HG03280 (cell line): ENCODE data around the gene GSTT2B.
"Not testable (repeated sequence)": the region's sequence is repeated elsewhere in the genome, so short reads cannot be mapped to it uniquely, and the experiment has no call there.

ENCODE experiments used
- ATAC-seq: cut with Tn5 transposase; IDR thresholded peaks from one replicate; pipeline ENCODE4 v1.9.1; 2021; ENCODE audit warnings: mild to moderate bottlenecking, moderate library complexity; ENCODE audit not compliant: unreplicated experiment

The GSTT2B gene

GRCh38 chr22:23986089-23986488, 25.1 kb upstream of the GSTT2B start:
- not testable (repeated sequence) for ATAC-seq

GRCh38 chr22:23984430-23984829, 23.4 kb upstream of the GSTT2B start:
- ATAC-seq = no peak

DNA sequence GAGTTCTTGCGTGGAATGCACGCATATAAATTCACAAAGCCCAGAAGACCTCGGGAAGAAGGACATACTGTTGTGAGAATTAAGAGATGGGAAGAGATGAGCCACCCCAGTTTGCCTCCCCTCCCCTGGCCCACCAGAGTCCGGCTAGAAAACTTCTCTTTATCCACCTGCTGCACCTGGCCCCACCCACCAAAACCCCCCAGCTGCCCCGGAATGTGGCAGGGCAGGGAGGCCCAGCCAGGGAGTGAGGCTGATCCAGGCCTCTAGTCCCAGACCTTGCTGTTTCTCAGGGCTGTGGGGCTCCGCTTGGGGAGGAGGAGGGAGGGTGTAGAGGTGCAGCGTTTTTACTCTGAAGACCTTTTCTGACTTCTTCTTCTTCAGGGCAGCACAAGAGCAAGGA, 19.6 kb upstream of the GSTT2B start:
- not testable (repeated sequence) for ATAC-seq

- ATAC-seq = not testable (repeated sequence)
Observed at GRCh38 chr22:23979557-23980240, 18.7 kb upstream of the GSTT2B start, which contains the start of gene GSTT2. GSTT2 (plus strand) TSS chr22:23980134.

- ATAC-seq = not testable (repeated sequence)
Observed at GRCh38 chr22:23977304-23977703, 16.3 kb upstream of the GSTT2B start.

DNA sequence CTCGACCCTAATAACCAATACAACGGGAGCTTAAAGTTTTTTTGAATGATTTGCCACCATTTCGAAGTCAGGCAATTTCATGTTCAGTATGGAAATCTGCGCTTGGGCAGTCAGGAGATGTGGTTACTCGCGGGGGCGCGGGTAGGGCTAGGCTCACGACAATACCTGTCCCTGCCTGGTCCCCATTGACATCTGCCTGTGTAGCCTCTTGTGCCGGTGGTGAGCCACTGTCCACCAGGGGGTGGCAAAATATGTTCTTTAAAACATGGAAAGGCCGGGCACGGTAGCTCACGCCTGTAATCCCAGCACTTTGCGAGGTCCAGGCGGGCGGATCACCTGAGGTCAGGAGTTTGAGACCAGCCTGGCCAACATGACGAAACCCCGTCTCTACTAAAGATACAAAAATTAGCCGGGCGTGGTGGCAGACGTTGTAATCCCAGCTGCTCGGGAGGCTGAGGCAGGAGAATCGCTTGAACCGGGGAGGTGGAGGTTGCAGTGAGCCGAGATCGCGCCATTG, 13.9 kb upstream of the GSTT2B start:
- peak; percentile 34 for ATAC-seq

DNA sequence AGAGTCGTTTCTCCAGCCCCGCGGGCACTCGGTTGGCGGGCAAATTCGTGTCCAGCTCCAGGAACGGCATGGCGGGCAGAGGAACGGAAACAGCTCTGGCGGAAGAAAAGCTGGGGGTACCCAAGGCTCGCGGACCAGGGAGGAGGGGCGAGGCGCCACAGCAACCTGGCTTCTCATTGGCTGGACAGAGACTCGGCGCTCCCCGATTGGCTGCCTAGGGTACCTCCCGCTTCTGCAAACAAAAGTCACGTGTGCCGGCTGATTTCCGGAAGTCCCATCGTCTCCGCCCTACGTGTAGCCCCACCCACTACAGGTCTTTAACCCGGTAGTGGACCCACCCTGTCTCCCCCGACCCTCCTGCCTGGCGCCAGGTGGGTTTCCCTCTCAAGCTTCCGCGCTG, 13.3 kb upstream of the GSTT2B start, which contains the start of gene DDT:
TSS of gene DDT (minus strand) at position 97 of the 400 bp plus-strand sequence. CDS start at position 70, 27 bp downstream.
- ATAC-seq = peak; percentile 88

GRCh38 chr22:23971927-23972326, 10.9 kb upstream of the GSTT2B start:
- ATAC-seq = not testable (repeated sequence)

DNA sequence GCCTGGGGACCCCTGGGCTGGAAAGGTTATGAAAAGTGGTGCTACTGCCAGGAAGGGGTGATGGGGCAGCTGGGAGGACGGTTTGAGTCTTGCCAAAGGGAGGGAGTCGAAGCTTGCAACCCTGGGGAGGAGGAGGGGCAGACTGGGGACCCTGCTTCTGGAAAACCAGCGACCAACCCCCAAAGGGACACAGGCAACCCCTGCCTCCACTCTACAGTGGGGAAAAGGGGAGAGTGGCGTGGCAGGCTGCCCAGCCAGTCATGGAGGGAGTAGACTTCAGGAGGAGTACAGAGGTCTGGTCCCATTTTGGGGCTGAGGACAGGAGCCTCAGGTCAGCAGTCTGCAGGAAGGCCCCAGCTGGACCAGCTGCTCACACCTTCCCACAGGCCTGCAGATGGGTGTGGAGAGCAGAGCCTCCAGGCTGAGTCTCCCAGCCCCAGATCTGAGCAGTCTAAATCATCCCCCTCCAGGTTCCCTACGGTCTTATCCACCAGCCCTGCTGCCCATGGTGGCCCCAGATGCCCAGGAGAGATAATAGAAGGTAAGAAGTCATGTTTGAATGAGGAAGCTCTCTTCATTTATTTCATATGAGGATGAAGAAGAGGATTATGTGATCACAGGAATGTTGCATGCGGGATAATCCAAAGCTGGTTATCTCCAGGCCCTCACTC, 10.0 kb upstream of the GSTT2B start:
- no peak for ATAC-seq

DNA sequence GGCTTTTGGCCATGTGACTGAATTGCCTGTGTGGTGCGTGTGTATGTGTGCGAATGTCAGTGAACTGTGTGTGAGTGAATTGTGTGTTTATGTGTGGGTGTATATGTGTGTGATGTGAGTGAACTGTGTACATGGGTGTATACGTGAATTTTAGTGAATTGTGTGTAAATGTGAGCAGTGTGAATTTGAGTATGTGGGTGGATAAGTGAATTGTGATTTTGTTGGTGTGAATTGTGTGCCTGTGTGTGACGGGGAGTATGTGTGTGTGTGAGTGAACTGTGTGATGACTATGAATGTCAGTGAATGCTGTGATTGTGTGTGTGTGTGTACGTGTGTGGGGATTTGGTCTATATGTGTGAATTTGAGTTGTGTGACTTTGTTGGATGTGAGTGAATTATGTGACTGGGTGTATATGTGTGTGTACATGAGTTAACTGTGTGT, 9.2 kb upstream of the GSTT2B start:
- no peak for ATAC-seq

GRCh38 chr22:23969071-23969470, 8.1 kb upstream of the GSTT2B start:
- ATAC-seq = no peak

DNA sequence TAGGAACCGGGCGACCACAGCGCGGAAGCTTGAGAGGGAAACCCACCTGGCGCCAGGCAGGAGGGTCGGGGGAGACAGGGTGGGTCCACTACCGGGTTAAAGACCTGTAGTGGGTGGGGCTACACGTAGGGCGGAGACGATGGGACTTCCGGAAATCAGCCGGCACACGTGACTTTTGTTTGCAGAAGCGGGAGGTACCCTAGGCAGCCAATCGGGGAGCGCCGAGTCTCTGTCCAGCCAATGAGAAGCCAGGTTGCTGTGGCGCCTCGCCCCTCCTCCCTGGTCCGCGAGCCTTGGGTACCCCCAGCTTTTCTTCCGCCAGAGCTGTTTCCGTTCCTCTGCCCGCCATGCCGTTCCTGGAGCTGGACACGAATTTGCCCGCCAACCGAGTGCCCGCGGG, 5.6 kb upstream of the GSTT2B start, which contains the start of gene DDTL:
TSS of gene DDTL (plus strand) at position 321 of the 400 bp plus-strand sequence. CDS start at position 348, 27 bp downstream.
- ATAC-seq = peak; percentile 86

DNA sequence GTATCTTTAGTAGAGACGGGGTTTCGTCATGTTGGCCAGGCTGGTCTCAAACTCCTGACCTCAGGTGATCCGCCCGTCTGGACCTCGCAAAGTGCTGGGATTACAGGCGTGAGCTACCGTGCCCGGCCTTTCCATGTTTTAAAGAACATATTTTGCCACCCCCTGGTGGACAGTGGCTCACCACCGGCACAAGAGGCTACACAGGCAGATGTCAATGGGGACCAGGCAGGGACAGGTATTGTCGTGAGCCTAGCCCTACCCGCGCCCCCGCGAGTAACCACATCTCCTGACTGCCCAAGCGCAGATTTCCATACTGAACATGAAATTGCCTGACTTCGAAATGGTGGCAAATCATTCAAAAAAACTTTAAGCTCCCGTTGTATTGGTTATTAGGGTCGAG, 5.1 kb upstream of the GSTT2B start:
- ATAC-seq = peak; percentile 42

GRCh38 chr22:23956301-23956900, 4.6 kb downstream of the GSTT2B start:
- not testable (repeated sequence) for ATAC-seq

DNA sequence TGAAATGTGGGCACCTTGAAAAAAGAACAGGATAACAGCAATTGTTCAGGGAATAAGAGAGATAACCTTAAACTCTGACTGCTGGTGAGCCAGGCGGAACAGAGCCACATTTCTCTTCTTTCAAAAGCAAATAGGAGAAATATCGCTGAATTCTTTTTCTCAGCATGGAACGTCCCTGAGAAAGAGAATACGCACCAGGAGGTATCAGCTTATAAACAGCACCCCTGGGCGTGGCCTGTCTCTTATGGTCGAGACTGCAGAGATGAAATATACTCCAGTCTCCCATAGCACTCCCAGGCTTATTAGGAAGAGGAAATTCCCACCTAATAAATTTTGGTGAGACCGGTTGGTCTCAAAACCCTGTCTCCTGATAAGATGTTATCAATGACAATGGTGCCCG, 5.1 kb downstream of the GSTT2B start:
- ATAC-seq = not testable (repeated sequence)

GRCh38 chr22:23954991-23955305, 6.0 kb downstream of the GSTT2B start:
- ATAC-seq = not testable (repeated sequence)

- not testable (repeated sequence) for ATAC-seq
Observed at GRCh38 chr22:23954193-23954990, 6.6 kb downstream of the GSTT2B start.

- not testable (repeated sequence) for ATAC-seq
Observed at GRCh38 chr22:23953485-23953884, 7.5 kb downstream of the GSTT2B start.

DNA sequence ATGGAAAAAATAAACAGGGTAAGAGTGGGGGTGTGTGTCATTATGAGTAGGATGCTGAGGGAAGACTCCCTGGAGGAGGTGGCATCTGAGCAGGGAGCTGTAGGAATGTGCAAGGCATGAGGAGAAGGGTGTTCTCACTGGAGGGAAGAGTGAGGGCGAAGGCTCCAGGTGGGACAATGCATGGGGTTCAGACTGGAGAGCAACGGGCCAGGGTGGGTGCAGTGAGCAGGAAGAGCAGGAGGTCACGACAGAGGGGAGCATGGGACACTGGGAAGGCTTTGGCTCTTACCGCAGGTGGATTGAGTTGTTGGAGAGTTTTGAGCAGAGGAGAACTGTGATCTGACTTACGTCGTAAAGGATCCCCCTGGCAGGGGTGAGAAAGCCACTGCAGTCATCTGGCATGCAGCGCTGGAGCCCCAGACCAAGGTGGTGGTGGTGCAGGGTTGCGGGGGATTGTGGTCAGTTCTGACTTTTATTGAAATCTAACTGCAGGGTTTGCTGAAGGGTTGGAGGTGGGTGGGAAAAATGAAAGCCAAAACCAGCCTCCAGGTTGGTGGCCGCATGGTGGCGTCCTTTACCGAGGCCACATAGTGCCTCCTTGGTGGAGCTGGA, 8.1 kb downstream of the GSTT2B start:
- ATAC-seq = not testable (repeated sequence)

DNA sequence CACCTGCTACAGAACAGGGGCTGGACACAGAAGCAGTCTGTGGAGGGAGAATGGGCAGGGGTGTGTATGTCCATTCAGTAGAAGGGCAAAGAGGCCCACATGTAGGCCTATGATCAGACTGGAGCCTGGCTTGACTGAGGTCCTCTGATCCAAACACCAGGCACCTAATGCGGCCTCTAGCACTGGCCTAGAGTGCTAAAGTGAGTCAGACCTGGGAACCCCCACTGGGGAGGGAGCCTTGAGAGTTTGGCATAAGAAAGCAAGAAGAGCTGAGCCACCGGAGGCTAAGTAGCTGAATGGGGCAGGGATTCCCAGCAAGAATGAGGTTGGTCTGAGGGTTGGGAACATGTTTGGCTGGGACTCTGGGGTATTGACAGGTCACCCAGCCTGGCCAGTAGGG, 9.6 kb downstream of the GSTT2B start:
- ATAC-seq = not testable (repeated sequence)
